ENCODE data around the gene MYO5A.
"Not testable (repeated sequence)": the region's sequence is repeated elsewhere in the genome, so short reads cannot be mapped to it uniquely, and the experiment has no call there.

The MYO5A gene

DNA sequence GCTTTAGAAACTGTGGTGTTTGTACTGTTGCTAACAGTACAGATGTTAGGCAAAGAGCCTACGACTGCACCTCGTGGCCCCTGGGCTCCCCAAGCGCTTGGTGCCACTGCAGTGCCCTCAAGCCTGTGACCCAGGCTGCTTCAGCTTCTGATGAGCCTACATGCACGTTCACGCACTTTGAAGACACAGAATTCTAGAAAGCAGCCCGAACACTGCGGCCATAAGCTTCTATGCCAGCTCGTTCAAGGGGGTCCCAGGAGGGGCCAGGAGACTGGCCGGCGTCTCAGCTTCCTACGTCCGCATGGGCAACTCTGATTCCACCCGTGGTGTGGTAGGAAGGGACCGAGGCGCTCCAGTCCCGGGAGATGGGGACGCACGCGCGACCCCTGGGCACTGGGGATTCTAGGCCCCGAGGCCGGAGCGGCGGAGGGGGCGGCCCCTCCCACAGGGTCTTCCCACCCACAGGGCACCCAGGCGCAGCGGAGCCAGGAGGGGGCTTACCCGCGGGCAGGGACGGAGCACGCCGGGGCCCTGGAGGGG is 233.7 kb downstream of the MYO5A start:
- Mint-ChIP-seq H3K9me3 (no peaks in the 10 kb centered on the region), H3K27me3 (ENCODE audit: low read depth) (peaks cover 54% of the 10 kb centered on the region), H3K4me1 (ENCODE audit: low read depth) (peaks cover 22% of the 10 kb centered on the region), H3K4me3 (peak overlapping the region; percentile 45), H3K27ac (no peak overlapping the region), H3K36me3 (ENCODE audit: low read depth) (peaks cover 2% of the 10 kb centered on the region)

DNA sequence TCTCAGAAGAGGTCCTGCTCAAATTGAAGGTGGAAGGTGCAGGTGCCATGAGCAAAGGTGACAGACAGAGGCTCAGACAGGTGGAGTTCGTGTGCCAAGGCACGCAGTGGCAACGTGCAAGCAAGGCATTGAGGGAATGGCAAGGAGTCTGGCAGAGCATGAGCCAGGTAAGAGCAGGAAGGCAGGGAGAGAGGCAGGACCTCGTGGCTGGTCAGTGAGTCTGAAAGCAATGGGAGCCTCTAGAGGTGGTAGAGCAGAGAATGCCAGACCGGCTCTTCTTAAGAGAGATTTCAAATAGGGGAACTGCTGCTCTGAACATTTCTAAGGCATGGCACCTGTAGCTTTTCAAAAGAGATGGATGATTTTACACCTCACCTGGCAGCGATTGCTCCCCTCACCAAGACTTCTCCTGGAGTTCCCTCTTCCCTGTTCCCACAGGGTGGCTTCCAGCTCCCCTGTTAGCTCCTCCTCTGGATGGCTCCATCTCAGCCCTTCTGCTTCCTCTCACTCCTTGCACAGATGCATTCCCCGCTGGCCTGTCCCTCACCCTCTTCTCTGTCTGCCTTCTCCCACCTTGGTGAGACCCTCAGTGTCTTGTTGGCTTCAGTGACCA is 235.8 kb downstream of the MYO5A start:
- Mint-ChIP-seq H3K27ac (no peak overlapping the region), H3K9me3 (no peaks in the 10 kb centered on the region), H3K27me3 (ENCODE audit: low read depth) (peaks cover 47% of the 10 kb centered on the region), H3K36me3 (ENCODE audit: low read depth) (peaks cover 2% of the 10 kb centered on the region), H3K4me1 (ENCODE audit: low read depth) (peaks cover 29% of the 10 kb centered on the region), H3K4me3 (no peak overlapping the region)

DNA sequence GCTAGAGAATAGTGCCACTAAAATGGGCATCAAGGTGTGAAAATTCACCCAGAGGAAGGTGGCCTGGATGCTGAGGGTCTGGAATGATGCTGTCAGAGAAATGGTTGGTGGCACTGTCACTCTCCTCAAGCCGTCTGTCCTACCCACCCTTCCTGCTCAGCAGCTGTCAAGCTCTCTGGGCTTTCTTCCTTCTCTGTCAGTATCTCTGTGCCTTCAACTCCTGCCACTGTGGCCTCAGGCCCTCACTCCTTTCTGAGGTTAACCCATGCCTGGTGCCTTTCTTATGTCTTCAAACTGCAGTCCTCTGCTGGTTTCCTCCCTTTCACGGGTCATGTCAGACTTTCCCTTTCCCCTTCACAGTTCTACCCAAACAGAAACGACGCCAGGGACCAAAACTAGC is 237.5 kb downstream of the MYO5A start:
- Mint-ChIP-seq H3K27me3 (ENCODE audit: low read depth) (peaks cover 37% of the 10 kb centered on the region), H3K9me3 (no peaks in the 10 kb centered on the region), H3K36me3 (ENCODE audit: low read depth) (no peaks in the 10 kb centered on the region), H3K27ac (peak overlapping the region; percentile 1), H3K4me3 (no peak overlapping the region), H3K4me1 (ENCODE audit: low read depth) (peaks cover 29% of the 10 kb centered on the region)

DNA sequence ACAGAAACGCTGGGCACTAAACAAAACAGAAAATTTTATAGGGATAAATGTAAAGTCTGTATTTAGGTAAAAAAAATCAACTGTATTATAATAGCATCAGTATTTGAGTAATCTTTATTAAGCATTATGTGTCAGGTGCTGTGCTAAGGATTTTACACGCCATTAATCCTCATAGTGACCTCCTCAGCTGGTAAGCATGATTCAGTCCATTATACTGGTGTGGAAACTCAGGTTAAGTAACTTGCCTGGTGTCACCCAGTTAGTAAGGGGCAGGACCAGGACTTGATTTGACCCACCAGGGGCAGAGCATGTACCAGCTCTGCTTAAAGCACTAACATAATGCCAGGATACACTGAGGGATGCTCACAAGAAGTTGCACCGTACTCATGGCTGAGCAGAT is 237.9 kb downstream of the MYO5A start:
- Mint-ChIP-seq H3K4me1 (ENCODE audit: low read depth) (peaks cover 28% of the 10 kb centered on the region), H3K4me3 (no peak overlapping the region), H3K9me3 (no peaks in the 10 kb centered on the region), H3K27me3 (ENCODE audit: low read depth) (peaks cover 33% of the 10 kb centered on the region), H3K27ac (no peak overlapping the region), H3K36me3 (ENCODE audit: low read depth) (no peaks in the 10 kb centered on the region)

DNA sequence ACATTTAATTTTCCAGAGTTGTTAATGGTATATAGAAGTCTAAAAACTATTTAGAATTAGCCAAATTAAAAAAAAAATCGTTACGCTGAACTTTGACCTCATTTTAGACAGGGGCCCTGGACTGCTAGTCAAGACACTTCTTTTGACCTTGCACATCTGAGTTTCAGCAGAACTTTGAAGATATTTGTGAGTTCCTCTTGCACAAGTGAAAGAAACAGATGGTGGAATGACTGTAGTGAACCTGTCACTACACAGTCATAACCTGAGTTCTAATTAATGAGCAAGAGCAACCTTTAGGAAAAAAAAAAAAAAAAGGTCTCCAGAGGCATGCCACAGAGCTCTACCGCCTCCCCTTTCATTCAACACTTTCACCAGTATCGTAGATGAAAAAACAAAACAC is 238.4 kb downstream of the MYO5A start:
- Mint-ChIP-seq H3K4me3 (no peak overlapping the region), H3K27me3 (ENCODE audit: low read depth) (peaks cover 32% of the 10 kb centered on the region), H3K4me1 (ENCODE audit: low read depth) (peaks cover 27% of the 10 kb centered on the region), H3K36me3 (ENCODE audit: low read depth) (no peaks in the 10 kb centered on the region), H3K27ac (no peak overlapping the region), H3K9me3 (no peaks in the 10 kb centered on the region)

DNA sequence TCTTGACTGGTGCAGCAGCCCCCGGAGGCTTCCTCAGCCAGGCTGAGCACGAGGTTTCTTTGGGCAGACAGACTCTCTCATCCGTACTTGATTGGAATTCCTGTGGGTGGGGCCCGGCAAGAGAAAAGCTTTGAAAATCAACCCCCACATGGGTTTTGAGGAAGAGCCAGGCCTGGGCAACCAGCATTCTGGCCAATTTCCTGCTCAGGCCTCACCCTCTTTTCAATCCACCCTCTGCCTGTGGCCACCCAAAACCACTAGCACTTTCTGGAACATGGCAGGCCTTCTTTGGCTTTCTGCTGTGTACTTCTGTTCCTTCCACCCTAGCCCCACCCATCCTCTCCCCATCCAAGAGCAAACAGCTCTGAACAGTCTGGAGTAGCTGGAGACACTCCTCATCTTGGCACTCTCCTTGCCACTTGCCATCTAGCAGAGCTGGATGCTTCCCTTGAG is 239.0 kb downstream of the MYO5A start:
- H3K4me3 Mint-ChIP-seq = no peak overlapping the region
- H3K27ac Mint-ChIP-seq = no peak overlapping the region
- peaks cover 27% of the 10 kb centered on the region for H3K27me3 Mint-ChIP-seq (ENCODE audit: low read depth)
- H3K9me3 Mint-ChIP-seq = no peaks in the 10 kb centered on the region
- peaks cover 27% of the 10 kb centered on the region for H3K4me1 Mint-ChIP-seq (ENCODE audit: low read depth)
- no peaks in the 10 kb centered on the region for H3K36me3 Mint-ChIP-seq (ENCODE audit: low read depth)

DNA sequence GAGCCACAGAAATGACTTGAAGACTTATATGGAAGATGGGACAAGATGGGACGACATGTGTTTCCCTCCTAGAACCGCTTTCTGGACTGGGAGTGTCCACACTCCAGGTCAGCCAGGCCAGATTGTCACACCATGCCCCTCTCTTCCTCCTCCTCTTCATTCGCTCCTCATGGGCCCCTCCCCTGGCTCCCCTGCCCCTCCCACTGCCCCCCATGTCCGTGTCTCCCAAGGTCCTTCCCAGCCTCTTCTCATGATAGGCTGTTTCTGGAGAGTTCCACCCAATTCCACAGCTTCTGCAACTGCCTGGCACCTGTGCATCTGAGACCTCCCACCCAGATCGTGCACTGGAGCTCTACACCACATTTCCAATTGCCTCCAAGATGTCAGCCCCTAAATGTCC is 239.7 kb downstream of the MYO5A start:
- Mint-ChIP-seq H3K9me3 (no peaks in the 10 kb centered on the region), H3K4me3 (no peak overlapping the region), H3K36me3 (ENCODE audit: low read depth) (no peaks in the 10 kb centered on the region), H3K27me3 (ENCODE audit: low read depth) (peaks cover 25% of the 10 kb centered on the region), H3K4me1 (ENCODE audit: low read depth) (peaks cover 24% of the 10 kb centered on the region), H3K27ac (no peak overlapping the region)

DNA sequence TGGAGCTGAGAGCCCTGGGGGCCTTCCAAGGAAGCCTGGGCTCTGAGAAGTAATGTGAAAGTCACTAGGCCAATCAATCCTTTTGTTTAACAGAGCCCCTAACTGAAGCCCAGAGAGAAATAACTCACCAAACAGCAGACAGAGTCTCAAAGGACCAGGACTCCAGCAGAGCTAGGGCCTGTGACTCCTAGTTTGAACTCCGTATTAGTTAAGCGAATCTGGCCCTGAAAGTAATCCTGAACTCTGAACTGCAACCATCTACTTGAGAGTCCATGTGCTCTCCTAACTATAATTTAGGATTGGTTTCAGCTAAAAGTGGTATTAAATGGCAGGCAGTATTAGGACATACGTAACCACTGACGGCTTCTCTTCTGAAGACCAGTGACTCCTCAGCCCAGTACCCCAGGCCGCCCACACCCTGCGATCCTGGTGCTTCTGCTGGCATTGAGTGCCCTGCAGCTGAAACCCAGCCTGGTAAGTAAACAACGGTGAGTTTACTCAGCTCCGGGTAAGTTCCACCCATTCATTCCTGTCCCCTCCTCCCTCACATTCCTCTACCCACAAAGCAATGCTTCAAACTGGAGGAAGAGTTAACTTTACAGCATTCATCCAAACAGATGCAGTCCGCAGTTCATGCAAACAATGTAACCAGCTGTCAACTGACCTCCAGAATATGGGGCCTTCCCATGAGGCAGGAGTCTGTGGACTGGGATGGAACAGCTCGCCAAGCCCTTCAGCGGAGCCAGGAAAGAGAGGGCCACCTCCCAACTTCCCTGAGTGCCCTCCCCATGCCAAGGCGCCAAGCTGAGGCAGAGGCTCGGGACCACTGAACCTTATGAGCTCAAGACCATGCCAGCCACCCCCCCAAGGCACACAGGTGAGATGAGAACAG is 240.4 kb downstream of the MYO5A start:
- Mint-ChIP-seq H3K9me3 (no peaks in the 10 kb centered on the region), H3K4me1 (ENCODE audit: low read depth) (peaks cover 18% of the 10 kb centered on the region), H3K36me3 (ENCODE audit: low read depth) (no peaks in the 10 kb centered on the region), H3K27me3 (ENCODE audit: low read depth) (peaks cover 20% of the 10 kb centered on the region), H3K4me3 (no peak overlapping the region), H3K27ac (no peak overlapping the region)

DNA sequence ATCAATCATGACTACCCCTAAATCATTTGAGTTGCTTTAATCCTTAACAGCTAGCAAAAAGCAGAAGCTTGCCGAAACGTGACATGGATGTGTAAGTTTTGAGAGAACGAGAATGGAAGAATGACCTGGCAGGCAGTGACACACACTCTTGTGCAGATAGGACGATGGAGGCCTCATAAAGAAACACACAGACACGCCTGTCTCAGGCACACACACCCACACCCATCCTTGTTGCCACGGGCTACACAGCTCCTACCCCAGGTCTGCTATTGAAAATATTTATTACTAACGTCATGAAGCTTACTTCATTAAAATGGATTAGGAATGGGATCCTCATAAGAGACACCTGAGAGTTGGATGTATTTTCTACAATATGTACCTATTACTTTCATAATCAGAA is 241.6 kb downstream of the MYO5A start:
- H3K27ac Mint-ChIP-seq = no peak overlapping the region
- H3K9me3 Mint-ChIP-seq = no peaks in the 10 kb centered on the region
- H3K36me3 Mint-ChIP-seq (ENCODE audit: low read depth) = no peaks in the 10 kb centered on the region
- peaks cover 10% of the 10 kb centered on the region for H3K27me3 Mint-ChIP-seq (ENCODE audit: low read depth)
- H3K4me1 Mint-ChIP-seq (ENCODE audit: low read depth) = peaks cover 16% of the 10 kb centered on the region
- H3K4me3 Mint-ChIP-seq = no peak overlapping the region

DNA sequence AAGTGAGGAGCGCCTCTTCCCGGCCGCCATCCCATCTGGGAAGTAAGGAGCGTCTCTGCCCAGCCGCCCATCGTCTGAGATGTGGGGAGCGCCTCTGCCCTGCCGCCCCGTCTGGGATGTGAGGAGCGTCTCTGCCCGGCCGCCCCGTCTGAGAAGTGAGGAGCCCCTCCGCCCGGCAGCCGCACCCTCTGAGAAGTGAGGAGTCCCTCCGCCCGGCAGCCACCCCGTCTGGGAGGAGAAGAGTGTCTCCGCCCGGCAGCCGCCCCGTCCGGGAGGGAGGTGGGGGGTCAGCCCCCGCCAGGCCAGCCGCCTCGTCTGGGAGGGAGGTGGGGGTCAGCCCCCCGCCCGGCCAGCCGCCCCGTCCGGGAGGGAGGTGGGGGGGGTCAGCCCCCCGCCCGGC is 242.7 kb downstream of the MYO5A start:
- H3K4me3 Mint-ChIP-seq; H3K36me3 Mint-ChIP-seq (ENCODE audit: low read depth); H3K27ac Mint-ChIP-seq; H3K9me3 Mint-ChIP-seq: not testable (repeated sequence)
- Mint-ChIP-seq H3K4me1 (ENCODE audit: low read depth) (peaks cover 12% of the 10 kb centered on the region), H3K27me3 (ENCODE audit: low read depth) (peaks cover 10% of the 10 kb centered on the region)

DNA sequence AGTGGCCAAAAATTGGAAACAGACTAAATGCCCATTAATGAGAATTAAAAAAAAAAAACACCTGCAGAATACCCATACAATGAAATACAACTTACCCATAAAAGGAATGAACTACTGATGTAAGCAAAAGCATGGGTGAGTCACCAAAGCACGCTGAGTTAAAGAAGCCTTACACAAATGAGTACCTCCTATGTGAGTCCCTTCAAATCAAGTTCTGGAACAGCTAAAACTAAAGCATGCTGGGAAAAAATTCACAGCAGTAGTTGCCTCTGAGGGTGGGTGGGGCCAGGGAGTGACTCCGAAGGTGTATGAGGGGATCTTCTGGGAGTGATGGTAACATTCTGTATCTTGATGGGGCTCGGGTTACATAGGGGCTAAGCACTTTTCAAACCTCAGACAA is 244.5 kb downstream of the MYO5A start:
- Mint-ChIP-seq H3K27ac (no peak overlapping the region), H3K4me1 (ENCODE audit: low read depth) (peaks cover 1% of the 10 kb centered on the region), H3K9me3 (no peaks in the 10 kb centered on the region), H3K4me3 (no peak overlapping the region), H3K36me3 (ENCODE audit: low read depth) (no peaks in the 10 kb centered on the region), H3K27me3 (ENCODE audit: low read depth) (peaks cover 10% of the 10 kb centered on the region)

DNA sequence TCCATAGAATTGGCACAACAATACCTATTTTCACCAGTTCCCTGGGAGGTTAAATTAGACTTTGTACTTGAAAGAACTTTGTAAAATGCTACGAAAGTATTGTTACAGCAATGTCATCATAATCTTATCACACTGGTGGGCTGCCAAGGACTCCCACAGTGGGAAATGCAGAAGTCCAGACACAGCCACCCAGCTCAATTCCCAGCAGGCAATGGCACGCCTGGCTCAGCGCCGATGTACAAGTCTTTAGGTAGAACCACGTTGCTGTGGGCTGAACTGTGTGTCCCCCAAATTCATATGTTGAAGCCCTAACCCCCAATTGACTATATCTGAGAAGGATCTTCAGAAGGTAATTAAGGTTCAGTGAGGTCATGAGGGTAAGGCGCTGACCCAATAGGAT is 245.4 kb downstream of the MYO5A start:
- H3K4me1 Mint-ChIP-seq (ENCODE audit: low read depth) = no peaks in the 10 kb centered on the region
- H3K36me3 Mint-ChIP-seq (ENCODE audit: low read depth) = no peaks in the 10 kb centered on the region
- H3K27me3 Mint-ChIP-seq (ENCODE audit: low read depth) = peaks cover 10% of the 10 kb centered on the region
- H3K9me3 Mint-ChIP-seq = no peaks in the 10 kb centered on the region
- no peak overlapping the region for H3K27ac Mint-ChIP-seq
- no peak overlapping the region for H3K4me3 Mint-ChIP-seq

DNA sequence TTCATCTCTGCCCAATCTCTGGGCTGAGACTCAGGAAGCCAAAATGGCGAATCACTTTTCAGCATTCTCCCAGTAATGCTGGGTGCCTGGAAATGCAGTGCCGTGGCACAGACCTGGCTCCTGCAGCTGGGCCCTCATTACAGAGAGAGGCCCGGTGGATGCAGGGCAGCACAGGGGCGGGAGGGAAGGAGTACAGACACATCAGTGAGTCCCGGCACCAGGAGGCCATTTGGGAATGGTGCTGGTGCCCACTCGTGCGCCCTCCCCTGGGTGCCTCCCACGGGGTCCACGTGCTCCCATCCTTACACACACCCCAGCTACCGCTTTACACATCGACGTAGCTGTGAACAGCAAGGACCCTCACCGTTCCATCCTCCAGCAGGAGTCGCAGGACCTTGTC is 246.3 kb downstream of the MYO5A start:
- Mint-ChIP-seq H3K36me3 (ENCODE audit: low read depth) (no peaks in the 10 kb centered on the region), H3K4me1 (ENCODE audit: low read depth) (no peaks in the 10 kb centered on the region), H3K27me3 (ENCODE audit: low read depth) (peaks cover 10% of the 10 kb centered on the region), H3K4me3 (no peak overlapping the region), H3K9me3 (no peaks in the 10 kb centered on the region), H3K27ac (no peak overlapping the region)

DNA sequence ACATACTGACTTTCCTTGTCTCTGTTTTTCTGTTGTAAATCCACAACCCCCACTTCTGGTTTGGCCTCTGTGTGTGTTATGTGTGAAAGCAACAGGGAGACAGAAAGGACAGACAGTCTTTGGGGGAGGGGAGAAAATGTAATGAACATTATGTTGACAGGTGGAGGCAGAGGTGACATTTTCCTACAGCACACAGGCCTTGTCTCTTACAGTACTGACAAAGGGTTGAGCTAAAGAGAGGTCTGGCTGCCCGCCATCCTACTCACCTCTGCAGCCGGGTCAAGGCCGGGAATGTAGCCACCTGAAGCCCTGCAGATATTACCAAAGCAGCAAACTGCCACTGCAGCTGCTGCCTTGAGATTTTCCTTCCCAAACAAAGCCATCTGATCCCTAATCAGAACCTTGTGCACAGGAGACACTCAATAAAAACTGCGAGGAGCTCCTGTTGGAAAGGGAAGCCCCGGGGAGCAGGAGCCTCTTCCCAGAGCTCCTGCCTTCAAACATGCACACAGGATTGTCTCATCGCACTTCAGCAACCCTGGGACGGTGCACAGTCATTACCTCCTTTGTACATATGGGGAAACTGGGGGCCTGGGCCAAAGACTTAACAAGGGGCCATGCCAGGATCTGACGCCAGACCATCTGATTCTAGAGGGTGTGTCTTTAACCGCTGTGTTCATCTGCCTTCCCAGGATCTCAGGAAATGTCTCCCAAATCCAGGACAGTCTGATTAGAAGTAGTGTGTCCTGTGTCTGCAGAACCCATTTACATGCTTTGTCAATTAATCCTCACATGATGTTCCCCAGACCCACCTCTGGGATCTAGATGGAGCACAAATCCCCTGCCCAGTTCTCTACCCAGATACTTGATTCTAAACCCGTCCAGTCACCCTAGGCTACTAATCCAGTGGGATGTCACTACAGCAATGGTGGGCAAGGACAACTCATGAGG is 247.3 kb downstream of the MYO5A start:
- Mint-ChIP-seq H3K4me1 (ENCODE audit: low read depth) (no peaks in the 10 kb centered on the region), H3K9me3 (no peaks in the 10 kb centered on the region), H3K27me3 (ENCODE audit: low read depth) (peaks cover 7% of the 10 kb centered on the region), H3K27ac (no peak overlapping the region), H3K36me3 (ENCODE audit: low read depth) (no peaks in the 10 kb centered on the region), H3K4me3 (no peak overlapping the region)

All from T-helper 1 cell treated with Interleukin-12 subunit alpha and Interleukin-12 subunit beta and Interleukin-4 antibody, amounts not matched to agents 30 μg/mL and 1 μg/mL, for 36 hours (primary cell).